H7 (cell line): ENCODE data around the gene EPS8. TPM values are rescaled to one million over a fixed set of nuclear protein-coding genes. Genes with fewer than 3 reads are reported as not detected.

Experiments used
- DNase-seq: peaks from one replicate; pipeline ENCODE4 v3.0.0; 2012
- H3K27me3 ChIP-seq: 2 replicates; pipeline ENCODE4 v1.6.0; 2011; ENCODE audit warnings: mild to moderate bottlenecking, low read length; ENCODE audit not compliant: control insufficient read depth, insufficient read depth
- H3K36me3 ChIP-seq: replicated peaks from 2 replicates; pipeline ENCODE4 v1.5.1; 2011; ENCODE audit warnings: low read length; ENCODE audit not compliant: control insufficient read depth, insufficient read depth
- H3K4me3 ChIP-seq: 2 replicates; pipeline ENCODE4 v1.5.1; 2011; ENCODE audit warnings: low read depth, mild to moderate bottlenecking, control low read depth, low read length, moderate library complexity; ENCODE audit not compliant: insufficient read depth
- total RNA-seq: library from RNA; depleted of rRNA; stranded (reverse); fragments of >200 nt; shearing (Covaris generic); gene quantifications from 2 replicates; pipeline ENCODE4 v1.2.3, GENCODE V29; 2014

The EPS8 gene
- total RNA-seq, 1 experiment from 2014 or later = 2.7 TPM

DNA sequence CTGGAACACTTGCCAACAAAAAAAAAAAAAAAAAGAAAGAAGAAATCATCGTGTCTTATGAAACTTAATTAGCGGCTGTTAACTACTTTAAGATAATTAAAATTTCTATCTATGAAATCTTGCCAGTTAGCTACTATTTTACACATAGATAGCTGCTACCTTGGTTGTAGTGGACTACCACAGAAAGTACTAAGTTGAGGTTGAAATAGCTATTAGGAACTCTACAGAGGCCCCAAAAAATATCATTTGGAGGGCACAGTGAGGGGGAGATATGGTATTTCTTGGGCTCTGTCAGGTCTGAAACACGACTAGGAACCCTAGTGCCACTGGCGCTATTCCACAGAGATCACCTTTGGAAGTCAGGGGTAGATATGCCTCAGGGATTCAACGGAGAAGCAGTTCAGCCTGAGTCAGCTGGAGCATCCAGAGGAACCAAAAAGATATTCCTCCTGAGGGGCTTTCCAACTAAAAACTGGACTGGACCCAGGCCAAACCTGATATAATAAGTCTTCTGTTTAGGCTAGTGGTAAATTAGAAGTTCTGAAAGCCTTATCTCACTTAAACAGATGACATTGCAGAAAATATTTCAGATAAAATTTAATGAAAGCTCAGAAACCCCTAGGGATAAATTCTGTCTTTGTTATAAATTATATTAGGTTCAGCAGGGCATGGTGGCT lies 126.1 kb downstream of the EPS8 start:
- H3K4me3 ChIP-seq = no peak overlapping the region
- DNase-seq = no peak
- no peaks in the 10 kb centered on the region for H3K27me3 ChIP-seq
- no peaks in the 10 kb centered on the region for H3K36me3 ChIP-seq

DNA sequence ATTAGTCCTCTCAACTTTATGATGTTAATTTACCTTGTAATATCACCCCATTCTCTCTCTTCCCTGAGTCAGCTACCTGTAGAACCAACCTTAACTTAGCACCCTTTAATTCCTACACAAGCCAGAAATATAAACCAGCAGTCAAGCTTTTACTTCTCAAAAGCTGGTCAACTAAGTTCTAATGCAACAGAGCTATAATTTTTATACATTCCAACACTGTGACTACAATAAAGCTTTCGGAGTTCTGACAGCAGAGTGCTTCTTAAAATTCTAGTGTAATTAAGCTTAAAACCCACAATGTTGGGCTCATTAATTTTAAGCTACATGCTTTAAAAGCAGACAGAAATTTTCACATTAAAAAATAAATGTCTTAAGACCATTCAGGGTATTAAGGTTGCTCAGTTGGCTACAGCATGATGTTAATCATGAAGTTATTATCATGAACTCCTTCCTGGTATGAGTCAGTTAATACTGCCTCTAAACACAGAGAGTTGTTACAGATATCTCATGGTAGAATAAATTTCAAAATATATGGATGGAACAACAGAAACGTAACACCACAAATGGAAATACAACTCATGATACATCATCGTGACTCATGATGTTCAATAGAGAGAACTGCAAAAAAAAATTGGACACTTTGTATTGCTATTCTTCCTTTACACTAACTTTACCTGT lies 126.7 kb downstream of the EPS8 start:
- H3K4me3 ChIP-seq = no peak overlapping the region
- H3K27me3 ChIP-seq = no peaks in the 10 kb centered on the region
- DNase-seq = no peak
- H3K36me3 ChIP-seq = no peaks in the 10 kb centered on the region

DNA sequence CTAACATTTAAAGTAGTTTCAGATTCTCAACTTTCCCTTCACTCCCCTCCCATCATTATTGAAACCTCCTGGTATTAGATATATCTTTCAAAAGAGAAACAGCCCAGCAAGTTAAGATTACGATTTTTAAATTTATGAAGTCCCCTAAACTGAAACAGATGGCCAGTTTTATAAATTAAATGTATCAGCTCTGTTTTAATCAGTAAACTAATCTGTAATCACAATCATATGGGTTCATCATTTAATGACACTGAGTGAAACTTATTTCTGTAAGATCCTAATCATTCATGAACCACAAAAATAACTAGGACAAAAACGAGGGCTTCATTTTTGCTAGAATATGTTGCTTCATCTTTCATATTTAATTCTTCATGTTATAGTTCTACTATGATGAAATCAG lies 137.8 kb downstream of the EPS8 start:
- Histone ChIP-seq H3K27me3 (no peaks in the 10 kb centered on the region), H3K36me3 (no peaks in the 10 kb centered on the region), H3K4me3 (no peak overlapping the region)
- DNase-seq = no peak

DNA sequence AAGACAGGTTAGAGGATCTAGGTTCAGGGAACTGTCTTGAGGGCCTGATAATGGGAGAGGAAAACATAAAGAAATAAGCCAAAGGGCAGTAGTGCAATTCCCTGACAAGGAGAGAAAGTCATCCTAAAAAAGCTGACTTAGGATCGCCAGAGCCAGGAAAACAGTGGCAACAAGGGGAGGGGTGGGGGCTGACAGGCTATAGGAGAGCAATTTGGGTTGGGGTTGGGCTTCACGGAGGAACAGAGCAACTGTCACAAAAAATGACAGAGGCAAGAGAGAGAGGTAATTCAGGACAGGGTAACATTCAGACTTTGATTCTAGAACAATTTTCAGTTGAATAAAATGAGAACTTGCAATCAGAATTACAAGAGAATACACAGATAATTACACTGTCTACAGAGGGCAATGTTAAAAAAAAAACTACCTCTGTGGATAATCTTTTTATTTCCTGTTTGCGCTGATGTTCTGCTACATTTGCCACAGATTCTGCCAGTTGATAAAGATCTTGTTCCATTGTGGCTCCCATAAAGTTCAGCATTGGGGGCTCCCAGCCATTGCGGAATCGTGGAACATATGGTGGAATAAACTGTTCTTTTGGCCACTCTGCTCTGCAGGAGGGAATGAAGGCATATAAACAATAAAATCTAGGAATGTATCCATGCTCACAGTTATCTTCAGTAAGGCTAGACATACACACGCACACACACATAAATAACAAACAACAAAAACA lies 138.6 kb downstream of the EPS8 start:
- DNase-seq = peak; percentile 14
- no peak overlapping the region for H3K4me3 ChIP-seq

DNA sequence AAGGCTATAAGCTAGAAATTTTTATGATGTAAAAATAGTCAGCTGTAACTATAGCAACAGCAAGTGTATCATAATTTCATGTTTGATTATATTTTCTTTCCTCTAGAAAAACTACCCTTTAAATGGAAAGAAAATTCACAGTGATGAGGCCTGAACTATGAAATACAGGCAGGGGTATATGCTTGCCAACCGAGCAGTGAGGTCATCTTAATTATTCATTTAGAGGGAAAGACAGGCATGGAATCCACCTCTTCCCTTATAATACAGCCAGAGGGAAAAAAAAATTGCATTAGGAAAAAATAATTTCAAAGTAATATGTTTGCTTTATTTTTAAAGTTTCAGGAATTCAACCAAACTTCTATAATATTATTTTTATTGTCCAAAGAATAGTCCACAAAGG lies 139.8 kb downstream of the EPS8 start:
- no peak for DNase-seq
- Histone ChIP-seq H3K36me3 (no peaks in the 10 kb centered on the region), H3K27me3 (no peaks in the 10 kb centered on the region), H3K4me3 (no peak overlapping the region)

More for the DNA sequence above, 138.6 kb downstream of the EPS8 start:
- Histone ChIP-seq H3K36me3 (no peaks in the 10 kb centered on the region), H3K27me3 (no peaks in the 10 kb centered on the region)

DNA sequence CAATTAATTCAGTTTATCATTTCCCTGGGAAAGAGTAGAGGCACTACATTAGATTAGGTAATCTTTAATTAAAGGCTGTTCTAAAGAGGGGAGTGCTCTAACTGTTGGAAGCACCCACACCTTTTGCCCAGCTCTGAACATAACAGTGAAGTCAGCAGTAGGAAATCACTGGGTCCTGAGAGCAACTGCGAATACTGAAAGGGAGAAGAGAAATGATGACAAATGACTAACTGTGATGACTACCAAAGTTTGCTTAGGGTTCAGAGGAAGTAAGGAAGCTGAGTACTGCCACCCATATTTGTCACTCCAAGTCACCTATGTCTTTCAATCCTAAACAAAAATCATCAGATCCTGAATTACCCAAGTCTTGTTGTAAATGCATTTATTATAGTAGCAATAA lies 140.6 kb downstream of the EPS8 start:
- H3K4me3 ChIP-seq = no peak overlapping the region
- H3K36me3 ChIP-seq = no peaks in the 10 kb centered on the region
- no peak for DNase-seq
- H3K27me3 ChIP-seq = no peaks in the 10 kb centered on the region

DNA sequence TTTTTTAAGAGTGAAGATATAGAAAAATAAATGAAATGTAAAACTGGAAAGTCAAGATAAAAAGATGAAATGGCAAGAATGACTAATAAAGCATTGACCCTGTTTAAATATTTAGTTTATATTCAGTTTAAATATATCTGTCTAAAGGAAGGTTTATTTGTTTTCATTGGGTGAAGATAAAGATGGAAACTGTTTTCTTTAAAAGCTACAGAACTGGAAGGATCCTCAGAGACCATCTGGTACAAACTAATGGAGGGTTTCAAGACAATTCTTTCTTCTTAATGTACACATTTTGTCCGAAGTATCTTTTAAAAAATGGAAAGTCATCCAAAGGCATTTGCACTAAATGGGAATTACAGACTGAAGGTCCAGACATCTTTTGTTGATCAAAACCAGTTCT lies 142.6 kb downstream of the EPS8 start:
- H3K27me3 ChIP-seq = no peaks in the 10 kb centered on the region
- no peaks in the 10 kb centered on the region for H3K36me3 ChIP-seq
- DNase-seq = no peak
- no peak overlapping the region for H3K4me3 ChIP-seq

DNA sequence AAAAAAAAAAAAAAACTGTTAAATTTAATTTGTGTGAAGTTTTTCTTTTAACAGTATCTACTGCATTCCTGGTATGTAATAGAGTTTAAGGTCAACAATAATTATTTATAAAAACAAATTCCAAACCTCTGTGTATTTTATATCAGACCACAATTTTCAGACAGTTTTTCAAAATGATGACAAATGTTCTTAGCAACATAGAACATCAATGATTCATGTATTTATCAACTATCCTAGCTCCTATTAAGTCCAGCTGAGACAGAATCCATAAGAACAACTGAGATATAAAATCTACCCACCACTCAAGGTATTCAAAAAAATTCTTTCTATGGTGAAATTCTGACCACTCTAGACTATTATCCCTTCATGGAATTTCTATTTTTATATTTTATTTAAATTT lies 144.5 kb downstream of the EPS8 start:
- H3K36me3 ChIP-seq = no peaks in the 10 kb centered on the region
- H3K27me3 ChIP-seq = no peaks in the 10 kb centered on the region
- no peak for DNase-seq
- H3K4me3 ChIP-seq = no peak overlapping the region

DNA sequence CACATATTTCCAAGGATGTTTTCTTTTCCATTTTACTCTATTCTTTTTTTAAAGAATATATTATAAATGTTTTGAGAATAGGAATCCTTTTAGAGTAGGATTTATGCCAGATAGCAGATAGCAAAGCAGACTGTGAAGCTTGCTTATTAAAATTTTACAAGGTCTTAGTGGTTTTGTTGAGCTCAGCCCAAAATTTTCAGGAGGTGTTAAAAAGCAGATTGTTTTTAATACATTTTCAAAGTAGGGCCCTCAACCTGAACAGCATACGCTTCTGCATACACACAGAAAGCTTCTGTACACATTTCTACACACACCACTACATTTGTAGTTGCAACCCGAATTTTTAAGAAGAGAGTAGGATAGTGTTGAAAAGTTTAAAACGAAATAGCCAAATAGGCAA lies 151.0 kb downstream of the EPS8 start:
- no peak overlapping the region for H3K4me3 ChIP-seq
- DNase-seq = no peak
- no peaks in the 10 kb centered on the region for H3K36me3 ChIP-seq
- no peaks in the 10 kb centered on the region for H3K27me3 ChIP-seq

DNA sequence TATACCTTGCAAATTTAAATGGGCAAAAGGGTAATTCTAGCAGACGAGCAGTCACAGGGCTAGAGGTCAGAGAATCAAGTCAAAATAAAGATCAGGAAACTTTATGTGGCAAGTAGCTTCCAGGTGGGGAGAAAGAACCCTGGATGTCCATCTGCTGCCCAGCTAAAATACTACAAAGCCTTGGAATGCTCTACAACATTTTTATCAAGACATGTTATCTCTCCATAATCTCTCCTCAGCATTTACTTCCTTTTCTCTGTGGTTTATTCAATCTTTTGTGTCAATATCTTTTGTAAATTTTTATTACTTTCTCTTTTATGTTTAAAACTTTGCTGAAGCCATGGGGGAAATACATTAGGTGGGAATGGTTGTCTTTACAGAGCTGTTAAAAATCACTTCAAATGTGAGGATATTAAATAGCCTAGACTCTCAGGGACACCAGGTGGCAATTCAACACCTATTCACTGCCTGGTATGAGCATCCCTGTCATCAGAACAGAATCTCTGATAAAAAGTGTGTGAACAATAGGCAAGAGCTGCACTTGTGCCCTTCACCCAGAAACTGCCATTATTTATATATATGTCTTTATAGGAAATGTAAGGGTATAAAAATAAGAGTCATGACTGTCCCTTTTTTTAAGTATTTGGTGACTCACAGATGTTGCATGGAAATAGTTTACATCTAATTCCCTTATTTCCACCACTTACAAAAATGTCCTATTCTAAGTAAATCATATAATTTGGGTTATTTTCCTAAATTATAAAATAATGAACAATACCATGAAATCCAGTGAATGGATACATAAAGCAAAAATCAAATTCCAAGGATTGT lies 152.9 kb downstream of the EPS8 start:
- no peak for DNase-seq

DNA sequence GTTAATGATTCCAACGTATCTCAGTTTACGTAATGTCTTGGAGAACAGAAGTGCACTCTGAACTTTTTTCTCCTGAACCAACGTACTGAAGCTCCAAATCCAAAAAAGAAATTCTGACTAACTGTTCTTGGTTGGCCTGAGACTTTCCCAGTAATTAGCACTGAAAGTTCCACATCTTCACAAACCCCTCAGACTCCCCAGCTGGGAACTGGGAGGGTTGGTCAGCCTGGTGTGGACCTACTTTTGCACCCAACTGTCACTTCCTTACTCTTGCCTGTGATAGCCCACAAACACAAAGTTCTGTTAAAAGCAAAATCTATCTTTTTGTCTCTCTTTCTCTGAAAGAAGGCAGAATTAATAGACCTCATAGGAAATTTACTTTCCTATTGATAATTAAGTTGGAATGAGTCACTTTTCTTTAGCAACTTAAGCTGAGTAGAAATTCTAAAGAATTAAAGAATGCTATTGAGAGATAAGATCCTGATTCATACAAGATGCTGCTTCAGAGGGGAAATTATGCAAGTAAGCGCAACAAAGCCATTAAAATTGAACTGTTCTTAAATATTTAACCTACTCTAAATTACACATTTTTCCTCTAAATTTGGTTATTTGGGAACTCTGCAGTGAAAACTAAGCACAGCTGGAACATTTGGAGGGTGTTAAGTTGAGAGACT lies 155.0 kb downstream of the EPS8 start:
- Histone ChIP-seq H3K27me3 (no peaks in the 10 kb centered on the region), H3K36me3 (no peaks in the 10 kb centered on the region), H3K4me3 (no peak overlapping the region)
- DNase-seq = no peak

More for the DNA sequence above, 152.9 kb downstream of the EPS8 start:
- H3K36me3 ChIP-seq = no peaks in the 10 kb centered on the region
- H3K4me3 ChIP-seq = no peak overlapping the region
- H3K27me3 ChIP-seq = no peaks in the 10 kb centered on the region

DNA sequence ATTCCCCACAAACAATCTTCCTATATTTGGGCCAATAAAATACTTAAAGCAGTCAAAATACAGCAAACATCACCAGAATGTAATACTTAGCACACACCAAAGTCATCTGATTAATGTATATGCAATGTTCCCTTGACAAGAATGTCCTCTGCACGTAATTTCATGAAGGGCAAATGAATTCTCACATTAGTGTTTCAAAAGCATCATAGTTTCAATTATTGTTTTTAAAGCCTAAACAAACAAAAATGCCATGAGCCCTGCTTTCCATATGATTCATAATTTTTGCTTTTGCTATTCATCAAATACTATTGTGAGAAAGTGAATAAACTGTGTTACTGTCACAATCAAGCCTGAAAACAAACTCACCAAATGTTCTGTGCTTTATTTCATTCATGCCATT lies 156.0 kb downstream of the EPS8 start:
- no peak for DNase-seq
- Histone ChIP-seq H3K36me3 (no peaks in the 10 kb centered on the region), H3K27me3 (no peaks in the 10 kb centered on the region), H3K4me3 (no peak overlapping the region)

DNA sequence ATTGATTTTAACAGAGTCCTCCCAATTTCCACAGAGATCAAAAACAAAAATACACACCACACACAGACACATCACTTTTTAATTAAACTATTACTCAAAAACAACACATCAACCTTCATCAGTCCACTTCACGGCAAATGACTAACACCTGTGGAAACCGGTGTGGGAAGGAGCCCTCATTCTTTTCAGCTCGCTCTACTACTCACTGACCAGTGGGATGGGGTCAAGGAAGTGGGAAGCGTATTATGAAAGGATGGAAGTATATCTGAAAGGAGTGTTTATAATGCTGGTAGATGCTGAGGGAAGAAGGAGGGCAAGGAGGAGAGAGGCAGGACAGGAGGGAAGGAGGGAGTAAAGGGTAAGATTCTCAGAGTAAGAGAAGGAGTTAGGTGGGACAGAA lies 156.5 kb downstream of the EPS8 start:
- H3K36me3 ChIP-seq = no peaks in the 10 kb centered on the region
- no peaks in the 10 kb centered on the region for H3K27me3 ChIP-seq
- H3K4me3 ChIP-seq = no peak overlapping the region
- DNase-seq = no peak
